Large intestine (tissue), 3 donors: ENCODE measurements around the gene ZNF750. TPM values are rescaled to one million over a fixed set of nuclear protein-coding genes. Genes with fewer than 3 reads are reported as not detected.

ENCODE experiments used
- DNase-seq, 2 donors: peaks; one replicate each; pipeline versions ENCODE4 v3.0.0 to v3.0.0-alpha.2; 2013
- H3K27ac ChIP-seq: one replicate; pipeline ENCODE4 v1.5.1; 2013; ENCODE audit warnings: low read length
- H3K27me3 ChIP-seq: 2 replicates; pipeline ENCODE4 v1.6.1; 2013; ENCODE audit warnings: low read length; ENCODE audit not compliant: control insufficient read depth, insufficient read depth
- H3K36me3 ChIP-seq: 2 replicates; pipeline ENCODE4 v1.6.1; 2013; ENCODE audit warnings: low read length; ENCODE audit not compliant: control insufficient read depth, insufficient read depth
- H3K4me1 ChIP-seq: one replicate; pipeline ENCODE4 v1.6.1; 2013; ENCODE audit warnings: low read length; ENCODE audit not compliant: control insufficient read depth, insufficient read depth
- H3K4me3 ChIP-seq: one replicate; pipeline ENCODE4 v1.5.1; 2013; ENCODE audit warnings: low read length
- H3K9me3 ChIP-seq: one replicate; pipeline ENCODE4 v1.6.1; 2013; ENCODE audit warnings: mild to moderate bottlenecking, low read depth, low read length, moderate library complexity; ENCODE audit not compliant: control insufficient read depth
- WGBS: methylation state at CpG from one replicate; pipeline ENCODE4 v1.1.5; 2013; ENCODE audit warnings: low lambda C conversion rate; ENCODE audit not compliant: insufficient coverage; 5-methylcytosine and 5-hydroxymethylcytosine counted together
- polyA plus RNA-seq: library from polyadenylated mRNA; unstranded; fragments of 120-200 nt; gene quantifications from one replicate; pipeline ENCODE4 v1.2.1, GENCODE V29; 2013

The ZNF750 gene
- polyA plus RNA-seq, 1 donor = 0.18 TPM

DNA sequence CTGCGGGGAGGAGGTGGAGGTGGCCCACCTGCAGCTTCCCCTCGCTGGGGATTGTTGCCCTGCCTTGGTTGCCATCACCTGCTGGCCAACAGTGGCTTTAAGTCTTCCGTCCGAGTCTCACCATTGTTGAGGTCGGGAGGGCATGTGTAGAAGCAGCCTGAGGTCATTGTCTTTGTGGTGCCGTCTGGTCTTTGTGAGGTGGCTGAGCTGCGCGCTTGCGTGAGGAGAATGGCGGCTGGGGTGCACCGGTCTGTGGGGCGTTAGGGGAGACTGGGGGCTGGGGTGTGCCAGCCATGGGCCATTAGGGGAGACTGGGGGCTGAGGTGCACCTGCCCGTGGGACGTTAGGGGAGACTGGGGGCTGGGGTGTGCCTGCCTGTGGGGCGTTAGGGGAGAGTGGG is 36.2 kb downstream of the ZNF750 start:
- DNase-seq = no peak
- Histone ChIP-seq H3K9me3 (peaks cover 8% of the 10 kb centered on the region), H3K36me3 (peaks cover 43% of the 10 kb centered on the region), H3K27ac (no peak overlapping the region), H3K4me1 (no peaks in the 10 kb centered on the region), H3K27me3 (no peaks in the 10 kb centered on the region), H3K4me3 (no peak overlapping the region)
- no CpG with 5 or more reads among the region's 15 CpGs for WGBS

- Histone ChIP-seq H3K27ac (no peak overlapping the region), H3K36me3 (peaks cover 45% of the 10 kb centered on the region)
Observed at GRCh38 chr17:82803185-82803584, 36.6 kb downstream of the ZNF750 start.

GRCh38 chr17:82802075-82802780 is 37.6 kb downstream of the ZNF750 start:
- Histone ChIP-seq H3K27ac (no peak overlapping the region), H3K4me1 (no peaks in the 10 kb centered on the region), H3K36me3 (peaks cover 38% of the 10 kb centered on the region), H3K27me3 (no peaks in the 10 kb centered on the region), H3K9me3 (peaks cover 8% of the 10 kb centered on the region), H3K4me3 (no peak overlapping the region)
- no peak for DNase-seq
- no CpG with 5 or more reads among the region's 17 CpGs for WGBS

More at GRCh38 chr17:82803185-82803584, 36.6 kb downstream of the ZNF750 start:
- whole genome bisulfite sequencing = 80% methylated on average over 1 of the region's 9 CpGs
- Histone ChIP-seq H3K4me3 (no peak overlapping the region), H3K9me3 (peaks cover 8% of the 10 kb centered on the region), H3K4me1 (no peaks in the 10 kb centered on the region), H3K27me3 (no peaks in the 10 kb centered on the region)
- no peak for DNase-seq

- no peak overlapping the region for H3K27ac ChIP-seq
- WGBS = no CpG with 5 or more reads among the region's 63 CpGs
- H3K4me1 ChIP-seq = no peaks in the 10 kb centered on the region
- no peak for DNase-seq
- no peak overlapping the region for H3K4me3 ChIP-seq
- H3K36me3 ChIP-seq = peaks cover 31% of the 10 kb centered on the region
- H3K27me3 ChIP-seq = no peaks in the 10 kb centered on the region
- peaks cover 8% of the 10 kb centered on the region for H3K9me3 ChIP-seq
Observed at GRCh38 chr17:82801377-82801970, 38.3 kb downstream of the ZNF750 start.

DNA sequence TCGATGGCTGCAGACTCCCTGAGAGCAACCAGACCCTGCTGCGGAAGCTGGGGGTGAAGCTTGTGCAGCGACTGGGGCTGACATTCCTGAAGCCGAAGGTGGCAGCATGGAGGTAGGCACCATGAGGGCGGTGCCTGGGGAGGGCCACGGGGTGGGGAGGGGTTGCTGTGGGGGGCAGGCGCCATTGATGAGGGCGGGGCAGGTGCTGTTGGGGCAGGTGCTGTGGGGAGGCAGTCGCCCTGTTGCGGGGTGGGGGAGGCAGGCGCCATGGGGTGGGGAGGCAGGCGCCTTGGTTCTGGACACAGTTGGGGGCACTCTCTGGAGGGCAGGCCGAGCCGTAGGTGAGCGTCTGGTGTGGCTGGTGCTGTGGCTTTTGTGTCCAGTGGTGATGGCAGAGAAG is 38.9 kb downstream of the ZNF750 start:
- Histone ChIP-seq H3K9me3 (peaks cover 8% of the 10 kb centered on the region), H3K4me1 (no peaks in the 10 kb centered on the region), H3K27ac (no peak overlapping the region), H3K36me3 (peaks cover 28% of the 10 kb centered on the region), H3K27me3 (no peaks in the 10 kb centered on the region), H3K4me3 (no peak overlapping the region)
- WGBS = no CpG with 5 or more reads among the region's 15 CpGs
- DNase-seq = no peak

- Histone ChIP-seq H3K27me3 (no peaks in the 10 kb centered on the region), H3K4me3 (no peak overlapping the region), H3K9me3 (peaks cover 8% of the 10 kb centered on the region), H3K27ac (no peak overlapping the region), H3K4me1 (no peaks in the 10 kb centered on the region), H3K36me3 (peaks cover 23% of the 10 kb centered on the region)
- WGBS = no CpG with 5 or more reads among the region's 16 CpGs
- DNase-seq = no peak
Observed at GRCh38 chr17:82799591-82799990, 40.2 kb downstream of the ZNF750 start.

DNA sequence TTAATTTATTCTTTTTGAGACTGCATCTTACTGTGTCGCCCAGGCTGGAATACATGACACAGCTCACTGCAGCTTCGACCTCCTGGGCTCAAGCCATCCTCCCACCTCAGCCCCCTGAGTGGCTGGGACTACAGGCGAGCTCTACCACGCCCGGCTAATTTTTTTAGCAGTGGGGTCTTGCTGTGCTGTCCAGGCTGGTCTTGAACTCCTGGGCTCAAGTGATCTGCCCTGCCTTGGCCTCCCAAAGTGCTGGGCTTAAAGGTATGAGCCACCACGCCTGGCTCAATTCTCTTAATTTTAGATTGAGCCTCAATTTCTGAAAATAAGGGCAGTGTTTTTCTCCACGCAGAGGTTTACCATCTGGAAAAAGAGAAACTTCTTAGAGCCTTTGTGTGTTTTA is 41.1 kb downstream of the ZNF750 start:
- peaks cover 23% of the 10 kb centered on the region for H3K36me3 ChIP-seq
- WGBS = no CpG with 5 or more reads among the region's 7 CpGs
- H3K27me3 ChIP-seq = no peaks in the 10 kb centered on the region

DNA sequence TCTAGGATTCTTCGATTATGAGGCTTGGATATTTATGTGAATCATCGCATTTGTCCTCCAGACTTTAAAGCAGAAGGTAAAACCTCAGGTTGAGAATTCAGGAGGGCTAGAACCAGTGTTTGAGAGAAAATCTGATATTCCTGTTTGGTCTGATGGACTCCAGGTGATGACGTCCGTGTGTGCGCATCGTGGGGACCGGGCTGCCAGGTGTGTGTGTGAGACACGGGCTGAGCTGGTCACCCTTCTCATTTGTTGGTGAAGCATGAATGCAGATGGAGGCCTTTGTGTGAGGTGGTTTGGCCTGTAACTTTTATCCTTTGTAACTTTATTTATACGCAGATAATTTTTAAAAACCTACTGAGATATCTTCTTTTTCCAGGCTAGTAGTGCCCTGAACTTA is 42.8 kb downstream of the ZNF750 start:
- Histone ChIP-seq H3K27me3 (no peaks in the 10 kb centered on the region), H3K27ac (no peak overlapping the region), H3K9me3 (peaks cover 8% of the 10 kb centered on the region), H3K4me1 (no peaks in the 10 kb centered on the region), H3K36me3 (peaks cover 23% of the 10 kb centered on the region), H3K4me3 (no peak overlapping the region)
- no peak for DNase-seq
- no CpG with 5 or more reads among the region's 9 CpGs for WGBS

More for the DNA sequence above, 41.1 kb downstream of the ZNF750 start:
- peaks cover 8% of the 10 kb centered on the region for H3K9me3 ChIP-seq
- no peaks in the 10 kb centered on the region for H3K4me1 ChIP-seq
- no peak overlapping the region for H3K27ac ChIP-seq
- H3K4me3 ChIP-seq = no peak overlapping the region
- no peak for DNase-seq

DNA sequence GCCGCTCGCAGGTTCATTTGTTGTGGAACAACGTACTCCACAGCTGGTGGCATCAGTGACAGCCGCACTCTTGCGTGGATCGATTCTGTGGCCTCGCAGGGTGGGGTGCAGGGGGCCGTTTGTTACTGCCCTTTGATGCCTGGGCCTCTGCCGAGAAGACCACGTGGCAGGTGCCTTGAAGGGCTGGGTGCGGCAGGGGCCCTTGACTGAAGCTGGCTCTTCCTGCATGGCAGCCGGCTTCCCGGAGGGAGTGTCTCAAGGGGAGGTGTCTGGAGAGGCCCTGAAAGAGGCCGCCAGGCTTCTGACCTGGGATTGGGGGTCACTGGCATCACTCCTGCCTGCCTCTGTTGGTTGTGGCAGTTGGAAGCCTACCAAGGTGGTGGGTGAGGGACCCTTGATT is 44.2 kb downstream of the ZNF750 start:
- Histone ChIP-seq H3K27me3 (no peaks in the 10 kb centered on the region), H3K9me3 (no peaks in the 10 kb centered on the region), H3K4me3 (no peak overlapping the region), H3K36me3 (peaks cover 23% of the 10 kb centered on the region), H3K27ac (no peak overlapping the region), H3K4me1 (no peaks in the 10 kb centered on the region)
- DNase-seq = no peak
- whole genome bisulfite sequencing = no CpG with 5 or more reads among the region's 14 CpGs

DNA sequence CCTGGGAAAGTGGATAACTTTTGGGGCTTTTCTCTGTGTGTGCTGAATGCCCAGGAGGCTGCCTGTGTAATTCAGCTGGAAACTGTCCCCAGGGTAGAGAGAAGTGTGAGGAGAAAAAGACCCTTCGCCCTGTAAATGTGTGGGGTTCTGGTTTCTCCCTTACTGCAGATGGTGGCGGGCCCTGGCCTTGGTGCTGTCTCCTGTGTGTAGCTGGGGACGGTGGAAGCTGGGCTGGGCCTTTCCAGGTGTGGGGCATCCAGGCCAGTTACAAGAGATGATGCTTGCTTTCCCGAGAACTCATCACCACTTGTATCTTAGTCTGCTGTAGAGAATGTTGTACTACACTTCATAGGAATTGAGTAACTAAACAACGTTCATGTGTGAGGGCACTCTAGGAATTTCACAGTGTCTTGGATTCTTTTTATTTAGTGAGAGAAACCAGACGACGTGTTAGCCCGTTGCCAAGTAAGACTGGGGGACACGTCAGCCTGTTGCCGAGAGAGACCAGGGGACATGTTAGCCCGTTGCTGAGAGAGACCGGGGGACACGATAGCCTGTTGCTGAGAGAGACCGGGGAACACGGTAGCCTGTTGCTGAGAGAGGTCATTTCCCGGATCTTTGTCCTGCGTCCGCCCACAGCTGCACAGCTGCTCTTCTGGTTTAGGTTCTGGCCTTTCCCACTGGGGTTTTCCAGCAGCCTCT is 44.9 kb downstream of the ZNF750 start:
- H3K27ac ChIP-seq = no peak overlapping the region
- peak; percentile 31 to 33 for DNase-seq
- no peaks in the 10 kb centered on the region for H3K4me1 ChIP-seq
- H3K27me3 ChIP-seq = no peaks in the 10 kb centered on the region
- no peak overlapping the region for H3K4me3 ChIP-seq
- H3K9me3 ChIP-seq = no peaks in the 10 kb centered on the region
- H3K36me3 ChIP-seq = peaks cover 21% of the 10 kb centered on the region
- no CpG with 5 or more reads among the region's 18 CpGs for WGBS
